GM12891 (cell line): ENCODE data around the gene CCSER1.

Experiments used
- PAX5 ChIP-seq: IDR thresholded peaks from 2 replicates; pipeline ENCODE4 v1.6.1; 2011; ENCODE audit warnings: low read length, moderate library complexity, mild to moderate bottlenecking; ENCODE audit not compliant: insufficient read depth, severe bottlenecking
- POLR2A ChIP-seq: IDR thresholded peaks from 2 replicates; pipeline ENCODE4 v1.6.1; 2011; ENCODE audit warnings: low read depth, low read length, control low read depth
- POLR2AphosphoS5 ChIP-seq: IDR thresholded peaks from 2 replicates; pipeline ENCODE4 v1.6.1; 2011; ENCODE audit warnings: low read depth, low read length, control low read depth
- POU2F2 ChIP-seq: IDR thresholded peaks from 2 replicates; pipeline ENCODE4 v1.6.1; 2011; ENCODE audit warnings: low read depth, mild to moderate bottlenecking, control low read depth, low read length, moderate library complexity
- SPI1 ChIP-seq: IDR thresholded peaks from 2 replicates; pipeline ENCODE4 v1.6.1; 2011; ENCODE audit warnings: low read depth, low read length, control low read depth
- TAF1 ChIP-seq: IDR thresholded peaks from 2 replicates; pipeline ENCODE4 v1.6.1; 2011; ENCODE audit warnings: low read depth, low read length, control low read depth

GRCh38 chr4:91280551-91281290, 1153.5 kb downstream of the CCSER1 start:
- TF ChIP-seq POU2F2 (no peak), POLR2A (no peak), POLR2AphosphoS5 (no peak), SPI1 (no peak), TAF1 (no peak), PAX5 (no peak)
